GM04504 (cell line): ENCODE measurements around the gene TRNAU1AP.
"Not testable (repeated sequence)": the region's sequence is repeated elsewhere in the genome, so short reads cannot be mapped to it uniquely, and the experiment has no call there.

Source experiments
- DNase-seq: peaks from one replicate; pipeline ENCODE4 v3.0.0-alpha.2; 2012; ENCODE audit warnings: low read depth

TRNAU1AP gene

DNA sequence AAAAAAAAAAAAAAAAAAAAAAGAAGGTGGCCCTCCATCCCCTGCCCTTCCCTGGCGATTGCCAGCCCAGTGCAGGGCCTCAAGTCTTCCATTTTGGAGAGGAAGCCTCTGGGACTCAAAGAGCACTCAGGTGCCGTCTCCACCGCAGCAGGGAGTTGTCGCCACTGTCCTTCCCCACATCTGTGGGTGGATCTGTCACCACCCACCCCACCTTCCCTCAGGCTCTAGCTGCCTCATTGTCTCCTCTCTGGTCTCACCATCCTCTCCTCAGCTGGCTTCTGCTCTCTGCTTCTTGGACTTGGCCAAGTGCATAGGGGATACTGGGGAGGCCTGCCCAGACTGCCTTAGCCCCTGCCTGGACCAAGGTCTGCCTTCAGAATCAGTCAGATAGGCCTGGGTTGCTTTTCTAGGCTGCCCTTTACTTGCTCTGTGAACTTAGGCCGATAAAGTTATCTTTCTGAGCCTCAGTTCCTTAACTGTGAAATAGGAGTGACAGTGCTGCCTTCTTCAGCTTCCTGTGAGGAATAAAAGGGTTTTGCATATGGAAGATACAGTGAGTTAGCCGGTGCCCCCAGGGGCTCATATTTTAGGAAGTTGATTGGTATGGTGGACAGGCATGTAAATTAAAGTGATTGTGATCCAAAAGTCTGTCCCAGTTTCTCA, 31.3 kb upstream of the TRNAU1AP start:
- no peak for DNase-seq

GRCh38 chr1:28522537-28522936, 30.3 kb upstream of the TRNAU1AP start:
- not testable (repeated sequence) for DNase-seq

DNA sequence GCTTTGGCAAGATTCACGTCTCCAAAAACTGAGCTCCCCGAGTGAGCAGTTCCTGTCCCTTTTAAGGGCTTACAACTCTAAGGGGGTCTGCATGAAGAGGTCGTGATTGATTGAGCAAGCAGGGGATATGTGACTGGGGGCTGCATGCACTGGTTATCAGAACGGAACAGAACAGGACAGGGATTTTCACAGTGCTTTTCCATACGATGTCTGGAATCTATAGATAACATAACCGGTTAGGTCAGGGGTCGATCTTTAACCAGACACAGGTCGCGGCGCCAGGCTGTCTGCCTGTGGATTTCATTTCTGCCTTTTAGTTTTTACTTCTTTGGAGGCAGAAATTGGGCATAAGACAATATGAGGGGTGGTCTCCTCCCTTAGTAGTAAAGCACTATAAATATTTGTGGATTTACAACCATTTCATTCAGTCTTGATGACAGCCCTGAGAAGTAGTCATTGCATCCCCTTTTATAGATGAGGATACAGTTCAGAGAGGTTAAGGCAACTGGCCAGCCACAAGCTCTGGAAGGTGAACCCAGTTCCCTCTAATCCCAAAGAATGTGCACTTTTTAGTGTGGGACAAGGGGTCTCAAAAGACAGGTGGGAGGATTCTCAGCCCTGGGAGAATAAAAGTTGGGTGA, 27.8 kb upstream of the TRNAU1AP start:
- DNase-seq, result not testable (repeated sequence)

DNA sequence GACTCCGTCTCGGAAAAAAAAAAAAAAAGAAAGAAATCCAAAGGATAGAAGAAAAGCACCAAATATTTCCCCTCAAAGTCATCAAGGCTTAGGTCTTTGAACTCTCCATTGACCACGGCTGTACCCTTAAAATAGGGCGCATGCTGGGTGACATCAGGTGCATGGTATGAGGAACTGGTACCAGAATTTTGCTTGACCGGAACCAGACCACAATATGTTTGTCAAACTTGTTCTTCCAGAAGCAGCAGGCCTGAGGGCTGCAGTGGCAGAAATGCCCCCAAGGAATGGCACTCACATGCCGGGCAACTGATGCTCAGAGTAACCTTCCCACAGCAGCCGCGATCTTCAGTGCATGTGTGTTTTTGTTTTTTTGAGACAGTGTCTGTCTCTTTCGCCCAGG, 26.0 kb upstream of the TRNAU1AP start:
- no peak for DNase-seq

DNA sequence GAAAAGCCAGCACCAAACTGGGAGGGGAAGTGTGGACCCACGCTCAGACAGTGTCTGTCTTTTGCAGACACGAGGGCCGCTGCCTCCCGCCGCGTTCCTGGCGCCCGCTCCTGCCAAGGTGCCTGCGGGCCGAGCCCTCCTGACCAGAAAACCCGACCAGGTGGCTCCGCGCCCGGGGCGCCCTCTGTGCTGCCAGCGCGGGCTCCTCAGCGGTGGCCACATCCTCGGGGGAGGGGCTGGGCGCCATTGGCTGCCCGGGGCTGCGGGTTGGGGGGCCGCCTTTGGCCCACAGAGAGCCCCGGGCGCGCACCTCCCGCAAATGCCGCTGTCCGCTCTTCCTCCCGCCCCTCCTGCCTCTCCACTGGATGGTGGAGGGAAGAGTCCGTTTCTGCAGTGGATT, 22.4 kb upstream of the TRNAU1AP start:
- no peak for DNase-seq

- no peak for DNase-seq
Measured at GRCh38 chr1:28534671-28535070, 18.2 kb upstream of the TRNAU1AP start.

DNA sequence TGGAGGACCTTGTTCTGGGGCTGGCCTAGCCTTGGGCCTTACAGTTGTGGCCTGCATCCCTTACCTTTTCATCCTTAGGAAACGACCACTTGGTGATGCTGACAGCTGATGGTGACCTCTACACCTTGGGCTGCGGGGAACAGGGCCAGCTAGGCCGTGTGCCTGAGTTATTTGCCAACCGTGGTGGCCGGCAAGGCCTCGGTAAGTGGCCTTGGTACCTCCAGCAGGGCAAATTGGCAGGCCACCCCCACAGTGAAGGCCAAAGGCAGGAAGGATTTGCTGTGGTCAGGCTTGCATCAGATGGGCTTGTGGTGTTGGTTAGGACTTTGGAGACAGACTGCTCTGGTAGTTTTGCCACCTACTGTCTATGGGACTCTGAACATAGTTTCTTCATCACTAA, 17.7 kb upstream of the TRNAU1AP start:
- DNase-seq, result no peak

DNA sequence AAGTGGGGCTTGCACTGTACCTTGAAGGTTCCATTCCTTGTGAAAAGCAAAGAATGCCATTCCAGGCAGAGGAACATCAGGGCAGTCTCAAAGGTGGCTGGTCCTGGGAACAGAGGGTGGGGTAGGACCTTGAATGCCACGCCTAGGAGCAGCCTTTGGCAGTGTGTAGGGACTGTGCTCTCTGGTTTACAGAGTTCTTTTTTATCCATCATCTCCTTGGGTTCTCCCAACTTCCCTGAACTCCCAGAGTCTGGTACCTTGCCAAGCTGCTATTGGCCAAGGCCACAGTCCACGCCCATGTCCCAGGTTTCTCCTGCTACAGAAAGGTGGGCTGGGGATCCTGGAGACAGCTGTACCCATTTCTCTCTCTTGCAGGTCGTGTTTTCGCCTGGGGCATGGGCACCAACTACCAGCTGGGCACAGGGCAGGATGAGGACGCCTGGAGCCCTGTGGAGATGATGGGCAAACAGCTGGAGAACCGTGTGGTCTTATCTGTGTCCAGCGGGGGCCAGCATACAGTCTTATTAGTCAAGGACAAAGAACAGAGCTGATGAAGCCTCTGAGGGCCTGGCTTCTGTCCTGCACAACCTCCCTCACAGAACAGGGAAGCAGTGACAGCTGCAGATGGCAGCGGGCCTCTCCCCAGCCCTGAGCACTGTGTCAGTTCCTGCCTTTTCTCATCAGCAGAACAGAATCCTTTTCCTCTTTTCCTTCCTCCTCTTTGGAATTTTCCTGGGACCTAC, 15.3 kb upstream of the TRNAU1AP start:
- no peak for DNase-seq

GRCh38 chr1:28538286-28538685, 14.6 kb upstream of the TRNAU1AP start:
- no peak for DNase-seq

DNA sequence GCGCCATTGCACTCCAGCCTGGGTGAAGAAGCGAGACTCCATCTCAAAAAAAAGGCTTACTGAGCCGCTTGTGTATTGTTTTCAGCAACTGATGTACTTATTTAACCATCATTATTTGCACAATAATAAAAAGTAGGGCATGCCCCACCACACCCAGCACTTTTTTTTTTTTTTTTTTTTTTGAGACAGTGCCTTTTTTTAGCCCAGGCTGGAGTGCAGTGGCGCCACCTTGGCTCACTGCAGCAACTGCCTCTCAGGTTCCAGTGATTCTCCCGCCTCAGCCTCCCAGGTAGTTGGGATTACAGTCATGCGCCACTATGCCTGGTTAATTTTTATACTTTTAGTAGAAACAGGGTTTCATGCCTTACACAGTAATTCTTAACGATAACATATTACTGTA, 12.2 kb upstream of the TRNAU1AP start:
- DNase-seq, result no peak

GRCh38 chr1:28541414-28542015, 11.4 kb upstream of the TRNAU1AP start:
- not testable (repeated sequence) for DNase-seq

- DNase-seq, result no peak
Measured at GRCh38 chr1:28545246-28545628, 7.6 kb upstream of the TRNAU1AP start.

GRCh38 chr1:28548318-28548717, 4.6 kb upstream of the TRNAU1AP start:
- DNase-seq, result no peak

DNA sequence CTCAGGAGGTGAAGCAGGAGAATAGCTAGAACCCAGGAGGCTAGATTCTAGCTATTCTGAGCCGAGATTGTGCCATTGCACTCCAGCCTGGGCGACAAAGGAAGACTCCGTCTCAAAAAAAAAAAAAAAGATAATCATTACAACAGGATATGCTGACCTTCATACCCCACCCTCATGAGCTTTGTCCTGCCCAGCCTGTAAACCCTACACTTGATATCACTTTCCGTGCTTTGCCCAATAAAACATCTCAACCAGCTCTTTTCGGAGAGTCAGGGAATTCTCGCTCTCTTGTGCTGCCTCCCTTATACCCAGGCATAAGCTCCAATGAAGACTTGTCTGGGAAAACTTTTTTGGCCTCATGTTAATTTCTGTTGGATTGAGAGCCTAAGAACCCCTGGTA, 1.5 kb upstream of the TRNAU1AP start:
- DNase-seq, result no peak

DNA sequence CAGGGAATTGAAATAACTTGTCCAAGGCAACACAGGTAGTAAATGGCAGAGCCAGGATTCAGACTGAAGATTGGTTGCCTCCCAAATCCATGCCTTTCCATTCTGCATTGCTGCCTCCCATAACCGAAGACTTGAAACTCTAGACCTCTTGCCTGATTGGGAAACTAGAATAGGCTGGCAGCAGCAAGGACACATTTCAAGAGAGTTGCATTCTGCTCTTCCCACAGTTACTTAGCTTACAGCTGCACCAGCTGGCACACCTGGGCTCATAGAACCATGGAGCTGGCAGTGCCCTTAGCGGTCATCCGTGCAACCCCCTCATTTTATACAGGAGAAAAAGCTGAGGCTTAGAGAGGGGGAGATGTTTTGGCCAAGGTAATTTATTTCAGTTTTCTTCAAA, 8.0 kb downstream of the TRNAU1AP start:
- no peak for DNase-seq

- DNase-seq, result no peak
Measured at GRCh38 chr1:28564310-28564709, 11.4 kb downstream of the TRNAU1AP start.

DNA sequence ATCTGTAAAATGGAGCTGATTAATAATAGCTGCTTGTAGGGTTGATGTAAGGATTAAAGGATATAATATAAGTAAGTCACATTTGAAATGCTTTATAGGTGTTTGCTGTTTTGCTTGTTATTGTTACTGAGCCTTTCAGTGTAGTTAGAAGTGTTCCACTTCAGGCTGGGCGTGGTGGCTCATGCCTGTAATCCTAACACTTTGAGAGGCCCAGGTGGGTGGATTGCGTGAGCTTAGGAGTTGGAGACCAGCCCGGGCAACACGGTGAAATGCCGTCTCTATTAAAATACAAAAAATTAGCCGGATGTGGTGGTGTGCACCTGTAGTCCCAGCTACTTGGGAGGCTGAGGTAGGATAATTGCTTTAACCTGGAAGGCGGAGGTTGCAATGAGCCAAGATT, 12.2 kb downstream of the TRNAU1AP start:
- DNase-seq, result no peak

- DNase-seq, result no peak
Measured at GRCh38 chr1:28565726-28566125, 12.8 kb downstream of the TRNAU1AP start.

DNA sequence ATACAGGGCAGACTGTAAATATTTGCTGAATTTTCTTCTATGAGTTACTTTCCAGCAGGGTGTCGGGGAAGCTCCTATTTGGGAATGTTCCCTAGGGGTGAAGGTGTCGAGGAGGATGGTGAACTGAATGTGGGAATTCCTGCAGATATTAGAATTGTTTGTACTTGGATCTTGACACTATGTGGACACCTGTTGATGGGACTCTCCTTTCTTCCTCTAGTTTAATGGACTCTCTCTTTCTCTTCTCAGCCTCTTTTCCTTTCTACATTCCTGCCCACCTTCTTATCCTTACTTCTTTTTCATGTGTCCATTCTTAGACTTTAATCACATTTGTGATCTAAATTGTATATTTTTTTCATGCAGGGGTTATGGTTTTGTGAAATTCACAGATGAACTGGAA, 14.0 kb downstream of the TRNAU1AP start:
- no peak for DNase-seq

GRCh38 chr1:28571911-28572310, 19.0 kb downstream of the TRNAU1AP start:
- DNase-seq, result no peak

DNA sequence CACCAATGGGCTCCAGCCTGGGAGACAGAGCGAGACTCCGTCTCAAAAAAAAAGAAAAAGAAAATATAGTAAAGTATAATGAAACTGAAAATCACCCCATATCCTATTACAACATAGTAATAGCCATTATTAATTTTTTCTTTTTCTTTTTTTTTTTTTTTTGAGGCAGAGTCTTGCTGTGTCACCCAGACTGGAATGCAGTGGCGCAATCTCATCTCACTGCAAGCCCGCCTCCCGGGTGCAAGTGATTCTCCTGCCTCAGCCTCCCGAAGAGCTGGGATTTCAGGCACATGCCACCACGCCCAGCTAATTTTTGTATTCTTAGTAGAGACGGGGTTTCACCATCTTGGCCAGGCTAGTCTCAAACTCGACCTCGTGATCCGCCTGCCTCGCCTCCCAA, 20.0 kb downstream of the TRNAU1AP start:
- DNase-seq, result peak; percentile 16

- DNase-seq, result no peak
Measured at GRCh38 chr1:28573564-28573963, 20.7 kb downstream of the TRNAU1AP start.
